ENCODE results near the gene CHST9. TPM values are rescaled to one million over a fixed set of nuclear protein-coding genes. Genes with fewer than 3 reads are reported as not detected.

The CHST9 gene
- polyA plus RNA-seq, 1 donor (not counting 4 experiments of a cell fraction or from before 2014, with no cell fraction given), result 0.07 TPM

DNA sequence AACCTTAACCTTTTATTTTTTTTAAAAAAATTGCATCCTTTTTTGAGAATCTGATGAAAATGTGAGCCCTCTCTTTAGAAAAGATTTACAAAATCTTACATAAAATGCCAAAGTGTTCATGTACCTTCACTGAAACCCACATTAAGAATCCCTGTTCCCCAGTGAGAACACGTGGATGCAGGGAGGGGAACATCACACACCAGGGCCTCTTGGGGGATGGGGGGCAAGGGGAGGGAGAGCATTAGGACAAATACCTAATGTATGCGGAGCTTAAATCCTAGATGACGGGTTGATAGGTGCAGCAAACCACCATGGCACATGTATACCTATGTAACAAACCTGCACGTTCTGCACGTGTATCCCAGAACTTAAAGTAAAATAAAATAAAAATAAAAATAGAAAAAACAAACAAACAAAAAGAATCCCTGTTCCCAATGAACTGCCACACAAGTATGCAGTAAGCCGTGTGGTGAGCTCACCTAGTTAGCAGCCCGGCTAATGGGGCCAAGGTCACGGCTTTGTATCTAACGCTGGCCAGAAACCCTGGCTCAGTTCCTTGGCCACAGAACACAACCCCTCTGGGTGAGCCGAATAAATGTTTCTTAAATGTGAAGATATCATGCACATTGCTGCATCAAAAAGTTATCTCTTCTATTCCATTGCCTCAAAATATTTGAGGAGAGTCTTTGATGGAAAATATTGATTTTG lies 41.4 kb downstream of the CHST9 start:
- Histone ChIP-seq H3K9ac (ENCODE audit: control insufficient read depth, extremely low read depth, insufficient read depth, low read length) (no peak overlapping the region), H3K4me3 (ENCODE audit: control insufficient read depth in 2 of 3, extremely low read depth in 1 of 3, insufficient read depth in 2 of 3, low read depth in 1 of 3, low read length in 3 of 3) (no peak overlapping the region), H3K27me3 (ENCODE audit: control insufficient read depth, extremely low read depth, insufficient read depth, low read length) (no peaks in the 10 kb centered on the region), H3K4me2 (ENCODE audit: control insufficient read depth, extremely low read depth, insufficient read depth, low read depth, low read length) (no peak overlapping the region), H4K20me1 (ENCODE audit: control insufficient read depth, extremely low read depth, insufficient read depth, low read length) (no peaks in the 10 kb centered on the region), H3K9me1 (ENCODE audit: control insufficient read depth, extremely low read depth, insufficient read depth, low read length) (no peaks in the 10 kb centered on the region), H3K27ac (ENCODE audit: control insufficient read depth, insufficient read depth, low read length) (no peak overlapping the region), H3K36me3 (ENCODE audit: control insufficient read depth in 2 of 2, extremely low read depth in 1 of 2, insufficient read depth in 2 of 2, low read length in 2 of 2) (no peaks in the 10 kb centered on the region), H3K4me1 (ENCODE audit: control insufficient read depth, extremely low read depth, insufficient read depth, low read length) (no peaks in the 10 kb centered on the region), H3K79me2 (ENCODE audit: control insufficient read depth, insufficient read depth, low read length) (no peaks in the 10 kb centered on the region), H2AFZ (ENCODE audit: control insufficient read depth, low read length) (no peak overlapping the region), H3K9me3 (ENCODE audit: control insufficient read depth, low read depth, low read length) (no peaks in the 10 kb centered on the region)
- FAIRE-seq, result no peak
- no peak for TF ChIP-seq EZH2 (IDR thresholded peaks at IDR 0.05; ENCODE audit: low read length)
- TF ChIP-seq, protein P1, sequence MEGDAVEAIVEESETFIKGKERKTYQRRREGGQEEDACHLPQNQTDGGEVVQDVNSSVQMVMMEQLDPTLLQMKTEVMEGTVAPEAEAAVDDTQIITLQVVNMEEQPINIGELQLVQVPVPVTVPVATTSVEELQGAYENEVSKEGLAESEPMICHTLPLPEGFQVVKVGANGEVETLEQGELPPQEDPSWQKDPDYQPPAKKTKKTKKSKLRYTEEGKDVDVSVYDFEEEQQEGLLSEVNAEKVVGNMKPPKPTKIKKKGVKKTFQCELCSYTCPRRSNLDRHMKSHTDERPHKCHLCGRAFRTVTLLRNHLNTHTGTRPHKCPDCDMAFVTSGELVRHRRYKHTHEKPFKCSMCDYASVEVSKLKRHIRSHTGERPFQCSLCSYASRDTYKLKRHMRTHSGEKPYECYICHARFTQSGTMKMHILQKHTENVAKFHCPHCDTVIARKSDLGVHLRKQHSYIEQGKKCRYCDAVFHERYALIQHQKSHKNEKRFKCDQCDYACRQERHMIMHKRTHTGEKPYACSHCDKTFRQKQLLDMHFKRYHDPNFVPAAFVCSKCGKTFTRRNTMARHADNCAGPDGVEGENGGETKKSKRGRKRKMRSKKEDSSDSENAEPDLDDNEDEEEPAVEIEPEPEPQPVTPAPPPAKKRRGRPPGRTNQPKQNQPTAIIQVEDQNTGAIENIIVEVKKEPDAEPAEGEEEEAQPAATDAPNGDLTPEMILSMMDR (optimal IDR thresholded peaks at IDR 0.05 in 1 of 3, IDR thresholded peaks at IDR 0.05 in 1 of 3, conservative IDR thresholded peaks at IDR 0.05 in 1 of 3; ENCODE audit: extremely low read depth in 1 of 3, insufficient read depth in 2 of 3, low read length in 3 of 3), result no peak
- DNase-seq (ENCODE audit: low read depth, low spot score), result no peak
- dilution Hi-C loops (cut with MboI; ENCODE audit: extremely low pct_ligation_motif_present, low sequenced_read_pairs), result no loop called here

DNA sequence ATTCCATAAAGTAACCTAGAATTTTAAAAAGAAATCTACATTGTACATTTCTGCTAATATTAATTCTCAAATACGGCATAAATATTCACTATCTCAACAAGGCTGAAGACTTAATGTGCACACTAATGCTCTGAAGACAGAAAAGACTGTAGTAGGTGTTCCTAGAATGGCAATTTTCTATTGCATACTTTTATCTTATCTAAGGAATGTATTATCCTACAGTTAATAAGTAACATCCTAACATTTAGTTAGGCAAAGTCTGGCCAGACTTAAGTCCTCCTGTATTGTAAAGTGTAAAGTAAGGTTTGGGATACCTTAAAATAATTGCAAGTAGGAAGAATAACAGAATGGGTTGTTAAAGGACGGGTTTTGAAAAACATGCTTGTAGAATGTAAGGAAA lies 42.2 kb downstream of the CHST9 start:
- Histone ChIP-seq H3K79me2 (ENCODE audit: control insufficient read depth, insufficient read depth, low read length) (no peaks in the 10 kb centered on the region), H3K4me1 (ENCODE audit: control insufficient read depth, extremely low read depth, insufficient read depth, low read length) (no peaks in the 10 kb centered on the region), H3K27ac (ENCODE audit: control insufficient read depth, insufficient read depth, low read length) (no peak overlapping the region), H3K36me3 (ENCODE audit: control insufficient read depth in 2 of 2, extremely low read depth in 1 of 2, insufficient read depth in 2 of 2, low read length in 2 of 2) (no peaks in the 10 kb centered on the region), H3K9me1 (ENCODE audit: control insufficient read depth, extremely low read depth, insufficient read depth, low read length) (no peaks in the 10 kb centered on the region), H3K9me3 (ENCODE audit: control insufficient read depth, low read depth, low read length) (no peaks in the 10 kb centered on the region), H2AFZ (ENCODE audit: control insufficient read depth, low read length) (no peak overlapping the region), H3K27me3 (ENCODE audit: control insufficient read depth, extremely low read depth, insufficient read depth, low read length) (no peaks in the 10 kb centered on the region), H3K4me3 (ENCODE audit: control insufficient read depth in 2 of 3, extremely low read depth in 1 of 3, insufficient read depth in 2 of 3, low read depth in 1 of 3, low read length in 3 of 3) (no peak overlapping the region), H4K20me1 (ENCODE audit: control insufficient read depth, extremely low read depth, insufficient read depth, low read length) (no peaks in the 10 kb centered on the region), H3K4me2 (ENCODE audit: control insufficient read depth, extremely low read depth, insufficient read depth, low read depth, low read length) (no peak overlapping the region), H3K9ac (ENCODE audit: control insufficient read depth, extremely low read depth, insufficient read depth, low read length) (no peak overlapping the region)
- FAIRE-seq, result no peak
- dilution Hi-C loops (cut with MboI; ENCODE audit: extremely low pct_ligation_motif_present, low sequenced_read_pairs), result no loop called here
- TF ChIP-seq, protein P1 (optimal IDR thresholded peaks at IDR 0.05 in 1 of 3, IDR thresholded peaks at IDR 0.05 in 1 of 3, conservative IDR thresholded peaks at IDR 0.05 in 1 of 3; ENCODE audit: extremely low read depth in 1 of 3, insufficient read depth in 2 of 3, low read length in 3 of 3), result no peak
- no peak for TF ChIP-seq EZH2 (IDR thresholded peaks at IDR 0.05; ENCODE audit: low read length)
- DNase-seq (ENCODE audit: low read depth, low spot score), result no peak

Data from keratinocyte (primary cell).